Lower lobe of right lung (tissue), 2 donors: Measurements from ENCODE around the gene C1S. TPM values are rescaled to one million over a fixed set of nuclear protein-coding genes. Genes with fewer than 3 reads are reported as not detected.

Experiments used
- ATAC-seq, 2 donors: fragments of 200-7000 bp; cut with Tn5 transposase; one replicate each; pipeline ENCODE4 v1.9.1; 2020 to 2022; ENCODE audit warnings: mild to moderate bottlenecking in 2 of 2, moderate library complexity in 2 of 2
- DNase-seq: peaks from one replicate; pipeline ENCODE4 v3.0.0-alpha.2; 2020
- H3K27ac ChIP-seq: fragments of 200-600 bp; one replicate; pipeline ENCODE4 v1.8.0; 2022
- H3K27me3 ChIP-seq: fragments of 200-600 bp; one replicate; pipeline ENCODE4 v1.8.0; 2022; ENCODE audit warnings: low read depth
- H3K36me3 ChIP-seq: fragments of 200-600 bp; one replicate; pipeline ENCODE4 v1.8.0; 2022; ENCODE audit warnings: mild to moderate bottlenecking
- H3K4me1 ChIP-seq: fragments of 200-600 bp; one replicate; pipeline ENCODE4 v1.8.0; 2022
- H3K4me3 ChIP-seq: fragments of 200-600 bp; one replicate; pipeline ENCODE4 v1.8.0; 2022; ENCODE audit warnings: mild to moderate bottlenecking
- H3K9me3 ChIP-seq: fragments of 200-600 bp; one replicate; pipeline ENCODE4 v1.8.0; 2022
- CTCF ChIP-seq: fragments of 200-600 bp; IDR thresholded peaks from one replicate; pipeline ENCODE4 v1.8.0; 2022; ENCODE audit warnings: antibody characterized with exemption, mild to moderate bottlenecking
- intact Hi-C: fragments of 100-400 bp; cut with DNase I; formaldehyde crosslinking; loops from one replicate; pipeline ENCODE4 v1.11.0; 2022
- total RNA-seq: library from RNA; stranded (reverse); fragmentation: NEBNext Ultra II Directional; extraction: Animal tissue kit (Norgen Biotek cat#: 25700); gene quantifications from one replicate; pipeline ENCODE4 v1.2.1, GENCODE V29; 2021
- donor health status: DM: no; HTN: yes; CAD: no; lungs with severe emphysema.

Gene C1S
- total RNA-seq, 1 donor from 2014 or later: 280 TPM

GRCh38 chr12:7072554-7072953, 12.0 kb downstream of the C1S start:
- H3K27me3 ChIP-seq: no peaks in the 10 kb centered on the region
- no peak overlapping the region for H3K27ac ChIP-seq
- no peaks in the 10 kb centered on the region for H3K9me3 ChIP-seq
- DNase-seq: no peak
- no peak for ATAC-seq
- H3K4me3 ChIP-seq: no peak overlapping the region
- H3K4me1 ChIP-seq: no peaks in the 10 kb centered on the region
- peaks cover 14% of the 10 kb centered on the region for H3K36me3 ChIP-seq
- intact Hi-C loops: no loop called here
- no peak for TF ChIP-seq CTCF

- H3K4me1 ChIP-seq: no peaks in the 10 kb centered on the region
Measured at GRCh38 chr12:7073946-7074345, 13.4 kb downstream of the C1S start.

GRCh38 chr12:7075518-7075917, 15.0 kb downstream of the C1S start:
- H3K27ac ChIP-seq: no peak overlapping the region
- peaks cover 9% of the 10 kb centered on the region for H3K4me1 ChIP-seq
- no peak overlapping the region for H3K4me3 ChIP-seq
- DNase-seq (no peak), ATAC-seq (no peak)
- H3K36me3 ChIP-seq: peaks cover 4% of the 10 kb centered on the region
- intact Hi-C loops: no loop called here
- no peaks in the 10 kb centered on the region for H3K9me3 ChIP-seq
- no peak for TF ChIP-seq CTCF
- no peaks in the 10 kb centered on the region for H3K27me3 ChIP-seq

More at GRCh38 chr12:7073946-7074345, 13.4 kb downstream of the C1S start:
- Histone ChIP-seq H3K27me3 (no peaks in the 10 kb centered on the region), H3K9me3 (no peaks in the 10 kb centered on the region), H3K27ac (no peak overlapping the region), H3K4me3 (no peak overlapping the region), H3K36me3 (peaks cover 13% of the 10 kb centered on the region)
- ATAC-seq: no peak
- intact Hi-C loops: no loop called here
- no peak for TF ChIP-seq CTCF
- no peak for DNase-seq

GRCh38 chr12:7075939-7076338, 15.4 kb downstream of the C1S start:
- no peak for ATAC-seq
- no peak overlapping the region for H3K27ac ChIP-seq
- intact Hi-C loops: no loop called here
- H3K27me3 ChIP-seq: no peaks in the 10 kb centered on the region
- no peak for TF ChIP-seq CTCF
- no peak for DNase-seq
- H3K36me3 ChIP-seq: peaks cover 7% of the 10 kb centered on the region
- no peaks in the 10 kb centered on the region for H3K9me3 ChIP-seq
- H3K4me1 ChIP-seq: peaks cover 9% of the 10 kb centered on the region
- no peak overlapping the region for H3K4me3 ChIP-seq

- no peaks in the 10 kb centered on the region for H3K27me3 ChIP-seq
- no peak overlapping the region for H3K4me3 ChIP-seq
- no peak for TF ChIP-seq CTCF
- DNase-seq (no peak), ATAC-seq (no peak)
- no peaks in the 10 kb centered on the region for H3K9me3 ChIP-seq
- no peak overlapping the region for H3K27ac ChIP-seq
- peaks cover 9% of the 10 kb centered on the region for H3K4me1 ChIP-seq
- intact Hi-C loops: no loop called here
- peaks cover 8% of the 10 kb centered on the region for H3K36me3 ChIP-seq
Measured at GRCh38 chr12:7076493-7076892, 16.0 kb downstream of the C1S start.

- no peak overlapping the region for H3K4me3 ChIP-seq
- no peaks in the 10 kb centered on the region for H3K27me3 ChIP-seq
- H3K36me3 ChIP-seq: peaks cover 25% of the 10 kb centered on the region
- no peaks in the 10 kb centered on the region for H3K9me3 ChIP-seq
- no peak for ATAC-seq
- no peak overlapping the region for H3K27ac ChIP-seq
- peaks cover 9% of the 10 kb centered on the region for H3K4me1 ChIP-seq
- no peak for TF ChIP-seq CTCF
- DNase-seq: no peak
- intact Hi-C loops: no loop called here
Measured at GRCh38 chr12:7078163-7078562, 17.6 kb downstream of the C1S start.
